HG03457 (cell line): ENCODE results near the gene SOX15.

ENCODE experiments used
- ATAC-seq: cut with Tn5 transposase; IDR thresholded peaks from one replicate; pipeline ENCODE4 v1.9.1; 2021; ENCODE audit warnings: moderate number of reproducible peaks; ENCODE audit not compliant: unreplicated experiment

The SOX15 gene

GRCh38 chr17:7559320-7560171 lies 30.3 kb downstream of the SOX15 start:
- ATAC-seq, result no peak

GRCh38 chr17:7558544-7559319 lies 31.2 kb downstream of the SOX15 start, which contains the start of gene TNFSF13:
Gene TNFSF13, plus strand, starts transcription at chr17:7558750. Its CDS starts 290 bp downstream, at chr17:7559040.
- no peak for ATAC-seq

GRCh38 chr17:7557775-7558543 lies 31.9 kb downstream of the SOX15 start:
- no peak for ATAC-seq

- no peak for ATAC-seq
These were observed 32.6 kb downstream of the SOX15 start for GRCh38 chr17:7557147-7557764.

DNA sequence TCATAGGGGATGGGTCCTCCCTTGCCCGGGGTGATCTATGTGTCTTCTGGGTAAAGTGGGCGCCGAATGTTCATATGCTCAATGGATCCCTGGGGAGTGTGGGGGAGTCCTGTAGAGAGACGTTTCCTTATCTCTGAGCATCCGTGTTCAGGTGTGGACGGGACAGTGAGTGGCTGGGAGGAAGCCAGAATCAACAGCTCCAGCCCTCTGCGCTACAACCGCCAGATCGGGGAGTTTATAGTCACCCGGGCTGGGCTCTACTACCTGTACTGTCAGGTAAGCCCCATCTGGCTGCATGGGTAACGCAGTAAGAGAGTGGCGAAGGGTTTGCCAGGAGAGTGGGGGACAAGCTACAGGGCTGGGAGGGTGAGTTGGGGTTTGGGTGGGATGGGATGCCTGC lies 33.3 kb downstream of the SOX15 start:
- ATAC-seq, result no peak

- ATAC-seq, result no peak
These were observed 34.5 kb downstream of the SOX15 start for GRCh38 chr17:7555320-7555948.

DNA sequence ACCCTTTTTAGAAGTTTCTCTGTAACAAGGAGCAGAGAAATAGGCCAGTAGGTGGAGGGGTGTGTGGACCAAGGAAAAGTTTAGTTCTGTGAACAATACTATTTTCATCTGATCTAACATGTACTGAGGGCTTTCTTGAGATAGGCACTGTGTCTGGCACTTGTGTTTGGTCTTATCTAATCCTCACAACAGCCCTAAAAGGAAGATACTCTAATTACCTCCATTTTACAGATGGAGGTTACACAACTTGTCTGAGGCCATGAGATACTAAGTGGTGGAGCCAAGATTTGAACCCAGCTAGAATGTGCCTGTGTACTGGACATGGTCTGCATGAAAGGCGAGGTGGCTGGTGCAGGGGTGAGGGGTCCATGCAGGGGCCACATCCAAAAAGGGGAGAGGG lies 36.5 kb downstream of the SOX15 start:
- no peak for ATAC-seq

DNA sequence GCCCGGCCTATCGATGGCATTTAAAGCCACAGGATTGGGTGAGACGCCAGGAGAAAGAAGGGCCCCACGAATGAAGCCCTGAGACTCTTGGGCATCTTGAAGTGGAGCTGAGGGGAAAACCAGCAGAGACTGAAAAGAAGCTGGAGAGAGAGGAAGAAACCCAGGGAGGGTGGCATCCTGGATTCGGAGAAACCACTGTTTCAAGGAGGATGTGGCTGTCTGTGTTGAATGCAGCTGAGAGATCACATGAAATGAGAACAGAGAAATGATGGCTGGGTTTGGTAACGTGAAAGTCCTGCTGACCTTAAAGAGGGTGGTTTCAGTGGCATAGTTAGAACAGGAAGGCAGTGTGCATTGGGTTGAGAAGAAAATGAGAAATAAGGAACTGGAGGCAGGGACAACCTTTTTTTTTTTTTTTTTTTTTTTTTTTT lies 37.3 kb downstream of the SOX15 start:
- no peak for ATAC-seq

DNA sequence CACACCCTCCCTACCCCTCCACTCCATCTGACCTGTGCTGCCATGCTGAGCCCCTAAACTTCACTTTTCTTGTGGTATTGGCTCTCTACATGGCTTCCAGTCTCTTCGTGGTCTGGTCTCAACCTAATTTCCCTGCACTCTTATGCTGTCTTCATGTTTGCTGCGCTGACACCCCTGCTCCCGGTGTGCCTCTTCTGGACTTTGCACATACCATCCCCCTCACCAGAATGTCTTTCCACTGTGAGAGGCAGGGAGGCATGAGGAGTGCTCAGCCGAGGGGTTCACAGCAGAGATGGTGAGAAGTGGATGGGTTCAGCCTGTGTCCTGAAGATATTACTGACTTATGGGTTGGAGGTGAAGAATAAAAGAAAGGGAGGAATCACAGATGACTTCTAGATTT lies 38.5 kb downstream of the SOX15 start:
- ATAC-seq, result no peak

GRCh38 chr17:7550344-7550743 lies 39.5 kb downstream of the SOX15 start:
- no peak for ATAC-seq

GRCh38 chr17:7549401-7550055 lies 40.4 kb downstream of the SOX15 start:
- ATAC-seq, result no peak

DNA sequence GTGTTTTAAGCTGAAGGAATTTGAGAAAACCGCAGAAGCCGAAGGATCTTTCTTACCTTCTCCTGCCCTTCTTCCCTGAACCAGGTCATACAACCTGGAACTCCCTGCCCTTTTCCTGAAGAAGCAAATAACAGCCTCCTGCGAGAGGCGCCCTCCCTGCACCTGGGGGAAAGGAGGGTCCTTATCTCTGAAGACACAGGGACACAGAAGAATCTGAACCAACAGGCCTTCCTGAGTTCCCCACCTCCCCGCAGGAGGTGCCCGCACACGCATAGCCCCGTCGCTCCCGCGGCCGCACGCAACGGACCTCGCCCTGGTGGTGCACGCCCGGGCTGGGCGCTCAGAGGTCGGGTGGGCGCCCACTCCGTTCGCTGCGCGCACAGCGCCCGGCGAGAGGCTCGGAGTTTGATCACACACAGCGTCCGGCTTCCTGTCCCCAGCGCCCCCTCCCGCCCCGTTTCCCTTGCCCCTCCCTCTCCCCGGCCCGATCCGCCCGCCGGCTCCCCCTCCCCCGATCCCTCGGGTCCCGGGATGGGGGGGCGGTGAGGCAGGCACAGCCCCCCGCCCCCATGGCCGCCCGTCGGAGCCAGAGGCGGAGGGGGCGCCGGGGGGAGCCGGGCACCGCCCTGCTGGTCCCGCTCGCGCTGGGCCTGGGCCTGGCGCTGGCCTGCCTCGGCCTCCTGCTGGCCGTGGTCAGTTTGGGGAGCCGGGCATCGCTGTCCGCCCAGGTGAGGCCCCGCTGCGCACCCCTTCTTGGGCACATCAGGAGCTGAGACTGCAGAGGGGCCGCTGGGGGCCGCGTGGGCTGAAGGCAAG lies 41.1 kb downstream of the SOX15 start, which contains the start of gene TNFSF12:
TNFSF12 (plus strand) TSS at position 474 of the 816 bp plus-strand sequence; CDS start at position 570, 96 bp downstream.
- ATAC-seq, result no peak

DNA sequence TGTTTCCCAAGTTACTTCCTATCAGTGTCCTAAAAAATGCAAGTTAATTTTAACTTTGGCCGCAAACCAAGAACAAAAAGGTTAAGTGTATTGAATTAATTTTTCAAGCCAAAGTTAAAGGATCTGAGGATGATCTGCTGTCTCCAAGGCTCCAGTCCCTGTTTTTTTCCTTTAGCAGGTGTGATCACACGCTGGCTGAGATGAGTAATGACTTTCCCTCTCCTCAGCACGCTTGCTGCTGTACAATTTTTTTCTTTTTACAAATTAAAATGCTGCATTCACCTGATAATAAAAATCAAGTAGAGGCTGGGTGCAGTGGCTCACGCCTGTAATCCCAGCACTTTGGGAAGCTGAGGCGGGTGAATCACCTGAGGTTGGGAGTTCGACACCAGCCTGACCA lies 45.0 kb downstream of the SOX15 start:
- no peak for ATAC-seq

- no peak for ATAC-seq
These were observed 48.7 kb downstream of the SOX15 start for GRCh38 chr17:7541074-7541621.

GRCh38 chr17:7538891-7539545 lies 50.9 kb downstream of the SOX15 start:
- ATAC-seq, result no peak
